ENCODE results near the gene FILIP1.

DNA sequence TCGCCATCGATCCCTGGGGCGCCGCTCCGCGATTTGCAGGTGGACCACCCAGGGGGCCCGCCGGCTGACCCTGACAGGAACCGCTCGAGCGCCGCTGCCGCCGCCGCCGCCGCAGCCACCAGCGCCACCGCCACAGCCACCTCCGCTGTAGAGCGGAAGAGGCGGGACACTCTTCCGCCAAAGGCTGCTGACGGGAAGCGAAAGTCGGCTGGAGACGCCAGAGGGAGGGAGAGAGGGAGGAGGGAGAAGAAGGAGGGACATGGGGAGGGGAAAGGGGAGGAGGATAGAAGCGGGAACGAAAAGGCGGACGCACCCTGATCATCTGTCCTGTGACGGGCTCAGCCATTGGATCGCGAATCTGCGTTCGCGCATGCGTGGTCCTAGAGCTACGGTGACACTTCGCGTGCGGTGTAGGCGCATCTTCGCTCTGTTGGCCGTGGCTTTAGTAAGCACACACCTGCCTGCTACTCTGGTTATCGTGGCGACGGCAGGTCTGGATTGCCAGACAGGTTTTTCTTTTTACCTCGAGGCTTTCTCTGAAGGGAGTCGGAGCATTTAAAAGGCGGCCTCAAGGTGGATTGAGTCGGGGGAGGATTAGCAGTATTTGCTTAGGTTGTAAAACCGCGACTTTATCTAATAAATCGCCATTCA lies 208.8 kb downstream of the FILIP1 start, which contains the start of gene TMEM30A:
- TF ChIP-seq, protein P1, sequence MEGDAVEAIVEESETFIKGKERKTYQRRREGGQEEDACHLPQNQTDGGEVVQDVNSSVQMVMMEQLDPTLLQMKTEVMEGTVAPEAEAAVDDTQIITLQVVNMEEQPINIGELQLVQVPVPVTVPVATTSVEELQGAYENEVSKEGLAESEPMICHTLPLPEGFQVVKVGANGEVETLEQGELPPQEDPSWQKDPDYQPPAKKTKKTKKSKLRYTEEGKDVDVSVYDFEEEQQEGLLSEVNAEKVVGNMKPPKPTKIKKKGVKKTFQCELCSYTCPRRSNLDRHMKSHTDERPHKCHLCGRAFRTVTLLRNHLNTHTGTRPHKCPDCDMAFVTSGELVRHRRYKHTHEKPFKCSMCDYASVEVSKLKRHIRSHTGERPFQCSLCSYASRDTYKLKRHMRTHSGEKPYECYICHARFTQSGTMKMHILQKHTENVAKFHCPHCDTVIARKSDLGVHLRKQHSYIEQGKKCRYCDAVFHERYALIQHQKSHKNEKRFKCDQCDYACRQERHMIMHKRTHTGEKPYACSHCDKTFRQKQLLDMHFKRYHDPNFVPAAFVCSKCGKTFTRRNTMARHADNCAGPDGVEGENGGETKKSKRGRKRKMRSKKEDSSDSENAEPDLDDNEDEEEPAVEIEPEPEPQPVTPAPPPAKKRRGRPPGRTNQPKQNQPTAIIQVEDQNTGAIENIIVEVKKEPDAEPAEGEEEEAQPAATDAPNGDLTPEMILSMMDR (conservative IDR thresholded peaks at IDR 0.05; ENCODE audit: low read depth, low read length): no peak
- TF ChIP-seq EZH2phosphoT487 (IDR thresholded peaks at IDR 0.05; ENCODE audit: borderline replicate concordance, low read length): no peak
